Neural progenitor cell (in vitro differentiated cells): ENCODE data around the gene HDAC4. TPM values are rescaled to one million over a fixed set of nuclear protein-coding genes. Genes with fewer than 3 reads are reported as not detected.

ENCODE experiments used
- DNase-seq: peaks from one replicate; pipeline ENCODE4 v3.0.0-alpha.2; 2016; ENCODE audit warnings: low spot score
- H2AFZ ChIP-seq: fragments of 200-600 bp; sonication (generic); replicated peaks from 2 replicates; pipeline ENCODE4 v1.6.1; 2016; ENCODE audit warnings: antibody characterized with exemption
- H3F3A ChIP-seq: fragments of 200-600 bp; sonication (generic); 2 replicates; pipeline ENCODE4 v1.6.1; 2016; ENCODE audit warnings: antibody characterized with exemption, low read depth
- H3K27ac ChIP-seq: fragments of 200-600 bp; sonication (generic); 2 replicates; pipeline ENCODE4 v1.5.1; 2016; ENCODE audit warnings: mild to moderate bottlenecking
- H3K27me3 ChIP-seq: fragments of 200-600 bp; sonication (generic); 2 replicates; pipeline ENCODE4 v1.6.1; 2016; ENCODE audit warnings: mild to moderate bottlenecking, moderate library complexity
- H3K36me3 ChIP-seq: fragments of 200-600 bp; sonication (generic); 2 replicates; pipeline ENCODE4 v1.5.1; 2016
- H3K4me1 ChIP-seq: fragments of 200-600 bp; sonication (generic); 2 replicates; pipeline ENCODE4 v1.6.1; 2016; ENCODE audit warnings: mixed run types
- H3K4me2 ChIP-seq: fragments of 200-600 bp; sonication (generic); 2 replicates; pipeline ENCODE4 v1.6.1; 2016
- H3K4me3 ChIP-seq: fragments of 200-600 bp; sonication (generic); 2 replicates; pipeline ENCODE4 v1.5.1; 2016
- H3K79me2 ChIP-seq: fragments of 200-600 bp; sonication (generic); 2 replicates; pipeline ENCODE4 v1.6.1; 2016; ENCODE audit warnings: low read depth
- H3K9ac ChIP-seq: fragments of 200-600 bp; sonication (generic); 2 replicates; pipeline ENCODE4 v1.6.1; 2016
- H3K9me3 ChIP-seq: fragments of 200-600 bp; sonication (generic); 2 replicates; pipeline ENCODE4 v1.5.1; 2016; ENCODE audit warnings: low read depth
- H4K20me1 ChIP-seq: fragments of 200-600 bp; sonication (generic); 2 replicates; pipeline ENCODE4 v1.6.1; 2016; ENCODE audit warnings: low read depth
- H3K27ac Mint-ChIP-seq: 3 replicates; pipeline ENCODE4 v1.8.0; 2021; ENCODE audit warnings: mixed read lengths
- H3K27me3 Mint-ChIP-seq: 2 replicates; pipeline ENCODE4 v1.8.0; 2022; ENCODE audit warnings: low read depth, mild to moderate bottlenecking, inconsistent platforms, moderate library complexity, mixed read lengths; ENCODE audit not compliant: insufficient read depth
- H3K36me3 Mint-ChIP-seq: 3 replicates; pipeline ENCODE4 v1.8.0; 2021; ENCODE audit warnings: mixed read lengths
- H3K4me1 Mint-ChIP-seq: 3 replicates; pipeline ENCODE4 v1.8.0; 2021; ENCODE audit warnings: mixed read lengths
- H3K4me3 Mint-ChIP-seq: 3 replicates; pipeline ENCODE4 v1.8.0; 2021; ENCODE audit warnings: mild to moderate bottlenecking, moderate library complexity, mixed read lengths
- H3K9me3 Mint-ChIP-seq: 3 replicates; pipeline ENCODE4 v1.8.0; 2020; ENCODE audit warnings: mixed read lengths
- CTCF ChIP-seq: fragments of 200-600 bp; sonication (generic); IDR thresholded peaks from 2 replicates; pipeline ENCODE4 v1.5.1; 2017; ENCODE audit warnings: antibody characterized with exemption, mild to moderate bottlenecking
- EZH2 ChIP-seq: fragments of 200-600 bp; sonication (generic); IDR thresholded peaks from 2 replicates; pipeline ENCODE4 v1.6.1; 2017; ENCODE audit warnings: antibody characterized with exemption, mild to moderate bottlenecking, moderate library complexity
- EZH2phosphoT487 ChIP-seq: fragments of 200-600 bp; sonication (generic); IDR thresholded peaks from 2 replicates; pipeline ENCODE4 v1.6.1; 2017; ENCODE audit warnings: antibody characterized with exemption
- total RNA-seq: library from RNA; depleted of rRNA; stranded (reverse); fragments of >200 nt; gene quantifications from 2 replicates; pipeline ENCODE4 v1.2.3, GENCODE V29; 2015; ENCODE audit warnings: low replicate concordance

Gene HDAC4
- total RNA-seq, 1 donor from 2014 or later, result 36.0 TPM

- peaks cover 47% of the 10 kb centered on the region for H3K9me3 Mint-ChIP-seq
Observed at GRCh38 chr2:239173301-239173700, 227.5 kb downstream of the HDAC4 start.

GRCh38 chr2:239171643-239172042, 229.2 kb downstream of the HDAC4 start:
- H3K4me3 ChIP-seq, result no peak overlapping the region

More at GRCh38 chr2:239173301-239173700, 227.5 kb downstream of the HDAC4 start:
- no peak overlapping the region for H3K27ac Mint-ChIP-seq
- Histone ChIP-seq H3K9me3 (peaks cover 17% of the 10 kb centered on the region), H3K79me2 (no peaks in the 10 kb centered on the region), H3K4me1 (no peaks in the 10 kb centered on the region), H3K9ac (no peak overlapping the region), H3K27ac (no peak overlapping the region), H3K27me3 (no peaks in the 10 kb centered on the region), H3K4me3 (no peak overlapping the region), H4K20me1 (no peaks in the 10 kb centered on the region), H3F3A (no peaks in the 10 kb centered on the region), H3K4me2 (no peak overlapping the region), H2AFZ (no peak overlapping the region), H3K36me3 (peaks cover 5% of the 10 kb centered on the region)
- no peak for DNase-seq
- no peak overlapping the region for H3K4me3 Mint-ChIP-seq
- H3K36me3 Mint-ChIP-seq, result peaks cover 68% of the 10 kb centered on the region
- H3K27me3 Mint-ChIP-seq, result peaks cover 3% of the 10 kb centered on the region
- TF ChIP-seq EZH2phosphoT487, result no peak
- TF ChIP-seq CTCF, result no peak
- TF ChIP-seq EZH2, result no peak
- H3K4me1 Mint-ChIP-seq, result no peaks in the 10 kb centered on the region

GRCh38 chr2:239169311-239170048, 231.3 kb downstream of the HDAC4 start:
- no peak overlapping the region for H3K4me3 ChIP-seq
- no peak overlapping the region for H3K27ac ChIP-seq
- H4K20me1 ChIP-seq, result no peaks in the 10 kb centered on the region
- no peaks in the 10 kb centered on the region for H3F3A ChIP-seq
- H3K4me1 ChIP-seq, result no peaks in the 10 kb centered on the region
- no peaks in the 10 kb centered on the region for H3K4me1 Mint-ChIP-seq
- TF ChIP-seq EZH2, result no peak
- no peak for TF ChIP-seq EZH2phosphoT487
- TF ChIP-seq CTCF, result no peak
- peaks cover 34% of the 10 kb centered on the region for H3K9me3 Mint-ChIP-seq
- no peaks in the 10 kb centered on the region for H3K79me2 ChIP-seq
- DNase-seq, result no peak
- H3K9me3 ChIP-seq, result peaks cover 17% of the 10 kb centered on the region
- H3K27me3 Mint-ChIP-seq, result peaks cover 2% of the 10 kb centered on the region
- H3K36me3 ChIP-seq, result peaks cover 5% of the 10 kb centered on the region
- no peak overlapping the region for H3K4me2 ChIP-seq
- peaks cover 37% of the 10 kb centered on the region for H3K36me3 Mint-ChIP-seq
- no peak overlapping the region for H3K27ac Mint-ChIP-seq
- no peak overlapping the region for H3K9ac ChIP-seq
- no peak overlapping the region for H3K4me3 Mint-ChIP-seq
- H3K27me3 ChIP-seq, result no peaks in the 10 kb centered on the region
- no peak overlapping the region for H2AFZ ChIP-seq

More at GRCh38 chr2:239171643-239172042, 229.2 kb downstream of the HDAC4 start:
- Mint-ChIP-seq H3K4me3 (no peak overlapping the region), H3K36me3 (peaks cover 52% of the 10 kb centered on the region), H3K9me3 (peaks cover 40% of the 10 kb centered on the region), H3K27ac (no peak overlapping the region), H3K27me3 (peaks cover 6% of the 10 kb centered on the region), H3K4me1 (no peaks in the 10 kb centered on the region)
- Histone ChIP-seq H3K9ac (no peak overlapping the region), H3K27me3 (no peaks in the 10 kb centered on the region), H3K36me3 (peaks cover 5% of the 10 kb centered on the region), H3K4me2 (no peak overlapping the region), H4K20me1 (no peaks in the 10 kb centered on the region), H3F3A (no peaks in the 10 kb centered on the region), H3K4me1 (no peaks in the 10 kb centered on the region), H2AFZ (no peak overlapping the region), H3K9me3 (peaks cover 17% of the 10 kb centered on the region), H3K27ac (no peak overlapping the region), H3K79me2 (no peaks in the 10 kb centered on the region)
- DNase-seq, result no peak
- no peak for TF ChIP-seq CTCF
- TF ChIP-seq EZH2, result no peak
- TF ChIP-seq EZH2phosphoT487, result no peak
